Measurements from ENCODE around the gene PGRMC1.

Gene PGRMC1

DNA sequence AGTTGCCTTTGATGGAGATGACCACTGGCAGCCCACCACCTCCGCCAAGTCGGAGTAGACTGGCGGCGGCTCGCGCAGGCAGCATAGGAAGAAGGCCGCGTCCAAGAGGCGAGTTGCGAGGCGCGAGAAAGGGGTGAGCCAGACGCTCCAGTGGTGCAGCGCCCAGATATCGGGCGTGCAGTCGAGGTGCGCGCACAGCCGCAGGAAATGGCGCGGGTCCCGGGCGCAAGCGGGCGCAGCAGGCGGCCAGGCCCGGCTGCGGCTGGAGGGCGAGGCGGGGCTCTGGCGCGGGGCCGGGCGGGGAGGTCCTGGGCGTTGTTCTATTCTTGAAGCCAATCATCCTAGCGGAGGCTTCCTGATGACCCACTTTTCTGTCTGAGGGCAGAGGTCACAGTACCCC lies 13.2 kb upstream of the PGRMC1 start:
- H3K4me3 ChIP-seq (ENCODE audit: low read length), result no peak overlapping the region
- no peak for DNase-seq (ENCODE audit: low read depth)
- TF ChIP-seq CTCF (conservative IDR thresholded peaks at IDR 0.05; ENCODE audit: low read length), result no peak

- no peak for TF ChIP-seq CTCF (conservative IDR thresholded peaks at IDR 0.05; ENCODE audit: low read length)
- DNase-seq (ENCODE audit: low read depth), result no peak
- H3K4me3 ChIP-seq (ENCODE audit: low read length), result no peak overlapping the region
Measured at GRCh38 chrX:119223783-119224182, 12.3 kb upstream of the PGRMC1 start.

- no peak for TF ChIP-seq CTCF (conservative IDR thresholded peaks at IDR 0.05; ENCODE audit: low read length)
- no peak overlapping the region for H3K4me3 ChIP-seq (ENCODE audit: low read length)
- DNase-seq (ENCODE audit: low read depth), result no peak
Measured at GRCh38 chrX:119226446-119226845, 9.6 kb upstream of the PGRMC1 start.

DNA sequence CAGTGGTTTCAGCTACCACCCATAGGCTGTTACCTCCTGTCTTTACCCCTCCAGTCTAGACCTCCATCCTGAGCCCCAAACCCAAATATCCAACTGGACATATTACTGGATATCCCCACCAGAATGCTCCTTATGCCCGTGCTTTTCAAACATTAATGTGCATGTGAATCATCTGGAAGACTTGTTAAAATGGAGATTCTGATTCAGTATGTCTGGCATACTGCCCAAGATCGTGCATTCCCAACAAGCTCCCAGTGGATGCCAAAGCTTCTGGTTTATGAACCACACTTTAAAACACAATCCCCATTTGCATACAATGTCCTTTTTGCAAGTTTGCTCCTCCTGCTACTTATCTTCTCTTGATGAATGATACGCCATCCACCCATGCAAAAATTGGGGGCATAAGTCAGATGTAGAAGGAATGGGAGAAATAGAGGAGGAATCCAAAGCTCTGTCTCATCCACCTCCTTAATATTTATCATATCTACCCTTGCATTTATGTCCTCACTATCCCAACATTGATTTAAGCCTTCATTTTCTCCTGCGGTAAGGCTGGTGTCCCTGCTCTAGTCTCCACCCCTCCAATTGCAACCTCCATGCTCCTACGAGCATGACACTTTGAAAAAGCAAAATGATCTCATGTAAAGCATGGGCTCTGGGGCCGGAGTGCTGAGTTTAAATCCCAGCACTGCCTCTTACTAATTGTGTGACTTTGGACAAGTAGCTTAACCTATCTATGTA lies 7.4 kb upstream of the PGRMC1 start:
- peak; percentile 93 for DNase-seq (ENCODE audit: low read depth)
- no peak for TF ChIP-seq CTCF (conservative IDR thresholded peaks at IDR 0.05; ENCODE audit: low read length)

GRCh38 chrX:119229253-119229615 lies 6.9 kb upstream of the PGRMC1 start:
- TF ChIP-seq CTCF (conservative IDR thresholded peaks at IDR 0.05; ENCODE audit: low read length), result no peak
- no peak overlapping the region for H3K4me3 ChIP-seq (ENCODE audit: low read length)
- DNase-seq (ENCODE audit: low read depth), result no peak

More for the DNA sequence above, 7.4 kb upstream of the PGRMC1 start:
- no peak overlapping the region for H3K4me3 ChIP-seq (ENCODE audit: low read length)

DNA sequence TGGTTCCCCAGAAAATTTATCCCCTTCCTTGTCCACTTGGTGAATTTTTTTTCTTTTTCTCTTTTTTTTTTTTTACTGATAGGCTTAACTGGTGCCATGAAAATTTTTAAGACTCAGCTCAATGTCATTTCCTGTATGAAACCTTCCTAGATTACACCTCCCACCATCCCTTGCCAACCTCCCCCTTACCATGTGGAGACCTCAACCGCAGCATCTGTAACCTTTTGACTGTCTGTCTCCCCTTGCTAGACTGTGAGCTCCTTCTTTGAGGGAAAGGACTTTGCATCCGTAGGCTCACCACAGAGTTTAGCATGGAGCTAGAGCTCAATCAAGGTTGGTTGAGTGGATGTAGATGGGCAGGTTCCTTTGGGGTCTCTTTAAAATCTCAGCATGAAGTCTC lies 5.2 kb upstream of the PGRMC1 start:
- no peak overlapping the region for H3K4me3 ChIP-seq (ENCODE audit: low read length)
- no peak for DNase-seq (ENCODE audit: low read depth)
- no peak for TF ChIP-seq CTCF (conservative IDR thresholded peaks at IDR 0.05; ENCODE audit: low read length)

GRCh38 chrX:119231936-119232445 lies 4.1 kb upstream of the PGRMC1 start:
- DNase-seq (ENCODE audit: low read depth), result no peak
- no peak for TF ChIP-seq CTCF (conservative IDR thresholded peaks at IDR 0.05; ENCODE audit: low read length)
- H3K4me3 ChIP-seq (ENCODE audit: low read length), result no peak overlapping the region
